ENCODE measurements around the gene LLGL2.

Gene LLGL2

GRCh38 chr17:75571197-75571884 is 45.8 kb downstream of the LLGL2 start:
- DNase-seq (ENCODE audit: low read depth) = peak; percentile 26
- TF ChIP-seq CTCF (conservative IDR thresholded peaks at IDR 0.05; ENCODE audit: low read depth, low read length) = no peak
- H3K4me3 ChIP-seq (ENCODE audit: low read depth, low read length) = no peak overlapping the region

GRCh38 chr17:75571885-75572215 is 46.4 kb downstream of the LLGL2 start:
- no peak for DNase-seq (ENCODE audit: low read depth)
- TF ChIP-seq CTCF (conservative IDR thresholded peaks at IDR 0.05; ENCODE audit: low read depth, low read length) = no peak
- H3K4me3 ChIP-seq (ENCODE audit: low read depth, low read length) = no peak overlapping the region

GRCh38 chr17:75572713-75573539 is 47.4 kb downstream of the LLGL2 start:
- no peak for DNase-seq (ENCODE audit: low read depth)
- H3K4me3 ChIP-seq (ENCODE audit: low read depth, low read length) = no peak overlapping the region
- no peak for TF ChIP-seq CTCF (conservative IDR thresholded peaks at IDR 0.05; ENCODE audit: low read depth, low read length)

GRCh38 chr17:75573540-75573957 is 48.1 kb downstream of the LLGL2 start:
- H3K4me3 ChIP-seq (ENCODE audit: low read depth, low read length) = no peak overlapping the region
- no peak for TF ChIP-seq CTCF (conservative IDR thresholded peaks at IDR 0.05; ENCODE audit: low read depth, low read length)
- DNase-seq (ENCODE audit: low read depth) = no peak

- no peak for TF ChIP-seq CTCF (conservative IDR thresholded peaks at IDR 0.05; ENCODE audit: low read depth, low read length)
- no peak overlapping the region for H3K4me3 ChIP-seq (ENCODE audit: low read depth, low read length)
- DNase-seq (ENCODE audit: low read depth) = no peak
Measured at GRCh38 chr17:75573994-75574393, 48.5 kb downstream of the LLGL2 start.

DNA sequence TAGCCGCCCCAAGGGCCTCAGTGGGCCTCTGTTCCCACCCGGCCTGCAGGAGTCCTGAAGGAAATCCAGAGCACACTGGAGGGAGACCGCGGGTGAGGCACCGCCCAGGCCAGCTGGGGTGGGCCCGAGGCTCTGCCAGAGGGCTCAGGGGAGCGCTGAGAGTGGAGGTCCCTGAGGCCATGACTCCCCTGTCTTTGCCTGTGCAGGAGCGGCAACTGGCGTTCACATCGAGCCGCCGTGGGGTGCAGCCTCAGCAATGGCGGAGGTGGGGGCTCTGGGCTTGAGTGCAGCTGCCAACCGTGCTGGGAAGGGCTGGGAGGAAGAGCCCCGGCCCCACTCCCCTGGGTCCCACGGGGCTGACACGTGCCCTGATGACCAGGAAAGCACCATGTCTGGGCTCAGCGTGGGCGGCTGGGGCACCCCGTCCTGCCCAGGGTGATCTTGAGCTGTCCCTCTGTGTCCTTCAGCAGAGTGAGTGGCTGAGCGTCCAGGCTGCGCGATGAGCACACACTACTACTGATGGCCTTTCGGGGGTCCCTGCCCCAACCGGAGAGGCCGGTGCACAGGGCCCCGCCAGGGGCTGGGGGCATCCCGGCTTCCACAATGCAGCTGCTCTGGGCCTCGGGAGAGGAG is 49.0 kb downstream of the LLGL2 start:
- no peak for TF ChIP-seq CTCF (conservative IDR thresholded peaks at IDR 0.05; ENCODE audit: low read depth, low read length)
- H3K4me3 ChIP-seq (ENCODE audit: low read depth, low read length) = no peak overlapping the region
- no peak for DNase-seq (ENCODE audit: low read depth)
